Neural progenitor cell (in vitro differentiated cells): Measurements from ENCODE around the gene CRY2.

Source experiments
- EZH2 ChIP-seq: fragments of 200-600 bp; sonication (generic); IDR thresholded peaks from 2 replicates; pipeline ENCODE4 v1.6.1; 2017; ENCODE audit warnings: antibody characterized with exemption, mild to moderate bottlenecking, moderate library complexity
- TF ChIP-seq, protein P1 (sequence below): fragments of 200-600 bp; sonication (generic); IDR thresholded peaks from 2 replicates; pipeline ENCODE4 v1.5.1; 2017; ENCODE audit warnings: antibody characterized with exemption, mild to moderate bottlenecking

DNA sequence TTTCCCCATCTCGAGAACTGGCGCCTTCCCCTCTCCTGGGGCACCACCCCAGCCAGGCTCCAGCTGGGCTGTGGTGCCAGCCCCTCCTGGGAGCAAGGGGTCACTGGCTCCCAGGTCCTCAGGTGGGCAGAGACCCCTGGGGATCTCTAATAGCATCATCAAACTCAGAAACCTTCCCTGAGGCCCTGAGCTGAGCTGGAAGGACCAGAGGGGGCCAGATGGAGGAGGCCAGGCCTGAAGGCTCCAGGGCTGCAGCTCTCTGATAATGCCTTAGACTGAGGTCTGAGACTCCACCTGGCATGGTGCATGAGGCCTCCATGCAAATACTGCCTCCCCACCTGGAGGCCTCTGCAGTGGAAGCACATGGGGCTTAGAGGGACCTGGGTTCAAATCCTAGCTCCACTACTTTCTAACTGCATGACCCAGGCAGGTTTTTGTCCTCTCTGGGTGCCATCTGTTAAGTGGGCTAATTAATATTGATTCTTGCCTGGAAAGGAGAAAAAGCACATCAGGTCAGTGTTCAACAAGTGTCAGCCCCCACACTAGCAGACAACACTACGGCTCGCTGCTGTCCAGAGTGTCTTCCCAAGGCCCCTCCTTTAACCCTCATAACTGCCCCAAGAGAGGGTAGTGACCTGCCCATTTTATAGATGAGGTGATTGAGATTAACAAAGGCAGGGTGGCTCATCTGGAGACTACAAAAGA, 39.7 kb downstream of the CRY2 start:
- TF ChIP-seq, protein P1, sequence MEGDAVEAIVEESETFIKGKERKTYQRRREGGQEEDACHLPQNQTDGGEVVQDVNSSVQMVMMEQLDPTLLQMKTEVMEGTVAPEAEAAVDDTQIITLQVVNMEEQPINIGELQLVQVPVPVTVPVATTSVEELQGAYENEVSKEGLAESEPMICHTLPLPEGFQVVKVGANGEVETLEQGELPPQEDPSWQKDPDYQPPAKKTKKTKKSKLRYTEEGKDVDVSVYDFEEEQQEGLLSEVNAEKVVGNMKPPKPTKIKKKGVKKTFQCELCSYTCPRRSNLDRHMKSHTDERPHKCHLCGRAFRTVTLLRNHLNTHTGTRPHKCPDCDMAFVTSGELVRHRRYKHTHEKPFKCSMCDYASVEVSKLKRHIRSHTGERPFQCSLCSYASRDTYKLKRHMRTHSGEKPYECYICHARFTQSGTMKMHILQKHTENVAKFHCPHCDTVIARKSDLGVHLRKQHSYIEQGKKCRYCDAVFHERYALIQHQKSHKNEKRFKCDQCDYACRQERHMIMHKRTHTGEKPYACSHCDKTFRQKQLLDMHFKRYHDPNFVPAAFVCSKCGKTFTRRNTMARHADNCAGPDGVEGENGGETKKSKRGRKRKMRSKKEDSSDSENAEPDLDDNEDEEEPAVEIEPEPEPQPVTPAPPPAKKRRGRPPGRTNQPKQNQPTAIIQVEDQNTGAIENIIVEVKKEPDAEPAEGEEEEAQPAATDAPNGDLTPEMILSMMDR = no peak
- TF ChIP-seq EZH2 = no peak
